H1 (cell line): Measurements from ENCODE around the gene MEIS2. TPM values are rescaled to one million over a fixed set of nuclear protein-coding genes. Genes with fewer than 3 reads are reported as not detected.

ENCODE experiments used
- CTCF ChIA-PET: fragments of 300-600 bp; sonication (Branson Sonifier 250); formaldehyde crosslinking; loops from one replicate; lab custom pipeline; 2021; ENCODE audit not compliant: partially characterized antibody; lab: Charles Lee
- POLR2A ChIA-PET: fragments of 300-600 bp; sonication (Branson Sonifier 250); formaldehyde crosslinking; loops from one replicate; lab custom pipeline; 2021; ENCODE audit warnings: inconsistent platforms; ENCODE audit not compliant: partially characterized antibody; lab: Charles Lee
- DNase-seq, 2 experiments: peaks; one replicate each; pipeline versions ENCODE4 v3.0.0 to v3.0.0-alpha.2; 2010 to 2022; ENCODE audit warnings: low spot score in 2 of 2, low read depth in 1 of 2, mixed read lengths in 1 of 2
- FAIRE-seq: peaks from 2 replicates; lab custom pipeline; 2011; peaks lifted over from hg19 to GRCh38; lab: Jason Lieb, UNC
- H2AFZ ChIP-seq: 2 replicates; pipeline ENCODE4 v1.8.1; 2012; ENCODE audit warnings: low read length, inconsistent platforms
- H2AK5ac ChIP-seq: 2 replicates; pipeline ENCODE4 v1.6.1; 2013; ENCODE audit warnings: low read depth, low read length
- H2BK120ac ChIP-seq: replicated peaks from 2 replicates; pipeline ENCODE3; 2013; ENCODE audit warnings: low read depth, low read length, inconsistent platforms
- H2BK12ac ChIP-seq: 2 replicates; pipeline ENCODE4 v1.6.1; 2013; ENCODE audit warnings: low read depth, low read length
- H2BK15ac ChIP-seq: 2 replicates; pipeline ENCODE4 v1.6.1; 2013; ENCODE audit warnings: low read length
- H2BK20ac ChIP-seq: 2 replicates; pipeline ENCODE4 v1.6.1; 2013; ENCODE audit warnings: low read length
- H2BK5ac ChIP-seq: 2 replicates; pipeline ENCODE4 v1.6.1; 2013; ENCODE audit warnings: low read depth, low read length
- H3K14ac ChIP-seq: 2 replicates; pipeline ENCODE4 v1.6.1; 2013; ENCODE audit warnings: inconsistent platforms; ENCODE audit not compliant: insufficient read length
- H3K18ac ChIP-seq: 2 replicates; pipeline ENCODE4 v1.6.1; 2013; ENCODE audit warnings: low read length; ENCODE audit errors: extremely low read depth
- H3K23ac ChIP-seq: 2 replicates; pipeline ENCODE4 v1.6.1; 2013; ENCODE audit warnings: inconsistent platforms; ENCODE audit not compliant: insufficient read length
- H3K23me2 ChIP-seq: 2 replicates; pipeline ENCODE4 v1.6.1; 2013; ENCODE audit warnings: low read depth, low read length
- H3K27ac ChIP-seq: 2 replicates; pipeline ENCODE4 v1.6.1; 2011; ENCODE audit warnings: low read depth, low read length, inconsistent platforms
- H3K27me3 ChIP-seq, 4 experiments: replicated peaks in 1 of 4; 1 replicate in 1 of 4; 2 replicates in 3 of 4; pipeline versions ENCODE4 v1.6.1 to v1.8.1; 2011 to 2013; ENCODE audit warnings: low read length in 3 of 4, mild to moderate bottlenecking in 3 of 4, inconsistent platforms in 2 of 4, mixed read lengths in 2 of 4, moderate library complexity in 1 of 4; ENCODE audit not compliant: control insufficient read depth in 3 of 4, insufficient read depth in 3 of 4; ENCODE audit errors: extremely low read depth in 1 of 4
- H3K36me3 ChIP-seq, 4 experiments: 2 replicates each; pipeline versions ENCODE4 v1.6.1 to v1.8.1; 2011 to 2013; ENCODE audit warnings: mild to moderate bottlenecking in 4 of 4, low read length in 3 of 4, moderate library complexity in 2 of 4, control low read depth in 1 of 4, inconsistent platforms in 1 of 4; ENCODE audit not compliant: insufficient read depth in 4 of 4, control insufficient read depth in 2 of 4
- H3K4ac ChIP-seq: replicated peaks from 2 replicates; pipeline ENCODE3; 2013; ENCODE audit warnings: low read length, low read depth, mixed read lengths, inconsistent platforms; ENCODE audit not compliant: insufficient read length
- H3K4me1 ChIP-seq, 4 experiments: replicated peaks in 1 of 4; 1 replicate in 1 of 4; 2 replicates in 3 of 4; pipeline versions ENCODE4 v1.6.1 to v1.8.1; 2011 to 2013; ENCODE audit warnings: low read length in 3 of 4, inconsistent platforms in 2 of 4, mixed read lengths in 1 of 4; ENCODE audit not compliant: insufficient read depth in 4 of 4, control insufficient read depth in 3 of 4
- H3K4me2 ChIP-seq, 2 experiments: 2 replicates each; pipeline versions ENCODE4 v1.6.1 to v1.8.1; 2011 to 2013; ENCODE audit warnings: low read depth in 2 of 2, low read length in 2 of 2, control low read depth in 1 of 2, inconsistent platforms in 1 of 2, mild to moderate bottlenecking in 1 of 2; ENCODE audit not compliant: insufficient read depth in 1 of 2
- H3K4me3 ChIP-seq, 4 experiments: fragments of 200-600, 300-600 bp in 1 of 4; sonication (generic), shearing (Covaris generic), sonication (Bioruptor Twin) in 1 of 4; 2 replicates each; pipeline versions ENCODE4 v1.5.1 to v1.8.1; 2011 to 2016; ENCODE audit warnings: low read length in 4 of 4, low read depth in 3 of 4, control low read depth in 2 of 4, inconsistent platforms in 2 of 4, mild to moderate bottlenecking in 2 of 4, mixed read lengths in 1 of 4, moderate library complexity in 1 of 4; ENCODE audit not compliant: insufficient read depth in 2 of 4; ENCODE audit errors: extremely low read depth in 1 of 4
- H3K56ac ChIP-seq: replicated peaks from 2 replicates; pipeline ENCODE3; 2013; ENCODE audit warnings: low read depth, mild to moderate bottlenecking, mixed read lengths, low read length, inconsistent platforms; ENCODE audit not compliant: insufficient read length
- H3K79me1 ChIP-seq: 2 replicates; pipeline ENCODE4 v1.6.1; 2013; ENCODE audit warnings: low read depth, low read length, control low read depth
- H3K79me2 ChIP-seq, 2 experiments: 2 replicates each; pipeline versions ENCODE4 v1.6.1 to v1.8.1; 2012 to 2013; ENCODE audit warnings: low read length in 2 of 2, mild to moderate bottlenecking in 2 of 2, inconsistent platforms in 1 of 2; ENCODE audit not compliant: insufficient read depth in 2 of 2, control insufficient read depth in 1 of 2
- H3K9ac ChIP-seq, 4 experiments: replicated peaks in 1 of 4; 1 replicate in 1 of 4; 2 replicates in 3 of 4; pipeline versions ENCODE4 v1.6.1 to v1.8.1; 2011 to 2013; ENCODE audit warnings: low read depth in 3 of 4, low read length in 3 of 4, control low read depth in 2 of 4, mild to moderate bottlenecking in 2 of 4, moderate library complexity in 2 of 4, inconsistent platforms in 1 of 4; ENCODE audit errors: extremely low read depth in 1 of 4
- H3K9me3 ChIP-seq, 2 experiments: 2 replicates each; pipeline versions ENCODE4 v1.6.1 to v1.8.1; 2012 to 2013; ENCODE audit warnings: mild to moderate bottlenecking in 2 of 2, moderate library complexity in 2 of 2, control low read depth in 1 of 2, inconsistent platforms in 1 of 2, low read depth in 1 of 2, low read length in 1 of 2, mixed read lengths in 1 of 2; ENCODE audit not compliant: insufficient read depth in 2 of 2
- H4K20me1 ChIP-seq, 2 experiments: replicated peaks in 1 of 2; 2 replicates each; pipeline versions ENCODE3 to v1.8.1; 2011 to 2013; ENCODE audit warnings: inconsistent platforms in 2 of 2, low read length in 2 of 2, mild to moderate bottlenecking in 1 of 2; ENCODE audit not compliant: insufficient read depth in 2 of 2, control insufficient read depth in 1 of 2
- H4K5ac ChIP-seq: 2 replicates; pipeline ENCODE4 v1.6.1; 2013; ENCODE audit warnings: low read length, low read depth, mixed read lengths, inconsistent platforms; ENCODE audit not compliant: insufficient read length
- H4K8ac ChIP-seq: 2 replicates; pipeline ENCODE4 v1.8.0; 2013; ENCODE audit warnings: mild to moderate bottlenecking, moderate library complexity, low read length, inconsistent platforms; ENCODE audit not compliant: insufficient read depth; ENCODE audit errors: extremely low read depth
- H4K91ac ChIP-seq: replicated peaks from 2 replicates; pipeline ENCODE3; 2013; ENCODE audit warnings: low read length, mixed read lengths, inconsistent platforms; ENCODE audit not compliant: insufficient read length
- BACH1 ChIP-seq: IDR thresholded peaks from 2 replicates; pipeline ENCODE4 v1.6.1; 2012; ENCODE audit warnings: low read length, improper control_type of control experiment
- BRCA1 ChIP-seq: IDR thresholded peaks from 2 replicates; pipeline ENCODE4 v1.6.1; 2012; ENCODE audit warnings: low read depth, low read length, improper control_type of control experiment
- CBX8 ChIP-seq: fragments of 300-800, 300-1000 bp; sonication (generic); IDR thresholded peaks from 2 replicates; pipeline ENCODE4 v1.7.1; 2016; ENCODE audit warnings: low read depth, low read length, borderline replicate concordance
- CREB1 ChIP-seq: IDR thresholded peaks from 2 replicates; pipeline ENCODE4 v1.6.1; 2012; ENCODE audit warnings: inconsistent platforms
- EGR1 ChIP-seq: IDR thresholded peaks from 2 replicates; pipeline ENCODE4 v1.6.1; 2011; ENCODE audit warnings: low read depth, low read length, borderline replicate concordance
- POLR2AphosphoS5 ChIP-seq: IDR thresholded peaks from 2 replicates; pipeline ENCODE4 v1.6.1; 2011; ENCODE audit warnings: low read depth, low read length
- RAD21 ChIP-seq, 2 experiments: IDR thresholded peaks in 1 of 2; conservative IDR thresholded peaks in 1 of 2; 2 replicates each; pipeline ENCODE4 v1.6.1; 2011; ENCODE audit warnings: low read depth in 2 of 2, low read length in 2 of 2, improper control_type of control experiment in 1 of 2, inconsistent platforms in 1 of 2, mild to moderate bottlenecking in 1 of 2, moderate library complexity in 1 of 2
- RBBP5 ChIP-seq: IDR thresholded peaks from 2 replicates; pipeline ENCODE4 v1.7.1; 2012; ENCODE audit warnings: low read depth, mild to moderate bottlenecking, inconsistent platforms, low read length, moderate library complexity, borderline replicate concordance
- RNF2 ChIP-seq: fragments of 200-900, 300-1000 bp; sonication (generic); IDR thresholded peaks from 2 replicates; pipeline ENCODE4 v1.7.1; 2016; ENCODE audit warnings: borderline replicate concordance, low read depth, mild to moderate bottlenecking, antibody characterized with exemption, low read length; ENCODE audit not compliant: poor library complexity, severe bottlenecking; ENCODE audit errors: missing control alignments
- SP2 ChIP-seq: IDR thresholded peaks from 2 replicates; pipeline ENCODE4 v1.6.1; 2012; ENCODE audit warnings: mild to moderate bottlenecking, low read length, inconsistent platforms
- TEAD4 ChIP-seq: IDR thresholded peaks from 2 replicates; pipeline ENCODE4 v1.6.1; 2012; ENCODE audit warnings: low read depth, low read length, inconsistent platforms, mixed read lengths
- ZNF274 ChIP-seq: IDR thresholded peaks from 2 replicates; pipeline ENCODE4 v1.7.0; 2012; ENCODE audit warnings: low read length, borderline replicate concordance; ENCODE audit errors: extremely low read depth
- WGBS, 2 experiments: shearing (Covaris generic) in 1 of 2; methylation state at CpG; one replicate each; pipeline versions ENCODE4 v1.1.6 to v1.1.7; 2013 to 2015; ENCODE audit warnings: low lambda C conversion rate in 2 of 2, mixed read lengths in 2 of 2, inconsistent platforms in 1 of 2, low coverage in 1 of 2, missing lambda C conversion rate in 1 of 2; ENCODE audit not compliant: insufficient replicate concordance in 2 of 2, insufficient coverage in 1 of 2, insufficient read length in 1 of 2; ENCODE audit errors: extremely low coverage in 1 of 2, missing lambda C conversion rate in 1 of 2; 5-methylcytosine and 5-hydroxymethylcytosine counted together
- polyA plus RNA-seq, 7 experiments: library from polyadenylated mRNA; depleted of rRNA in 3 of 7; stranded (reverse) in 5 of 7; unstranded in 2 of 7; fragments of >200 nt in 5 of 7; fragments of 200-250 nt in 2 of 7; gene quantifications; 1 replicate in 5 of 7; 2 replicates in 1 of 7; 4 replicates in 1 of 7; pipeline versions ENCODE4 v1.2.1 to v1.2.3, GENCODE V29; 2011 to 2013; ENCODE audit warnings: missing spikeins in 2 of 7, mixed read lengths in 2 of 7
- total RNA-seq: library from RNA; stranded (reverse); fragmentation: NEBNext Ultra II Directional; extraction: Animal tissue kit (Norgen Biotek cat#: 25700); gene quantifications from 2 replicates; pipeline ENCODE4 v1.2.1, GENCODE V29; 2021

MEIS2 gene
- total and polyA plus RNA-seq, 2 of the 8 experiments (the other 6 are each of a cell fraction or from before 2014, with no cell fraction given) = 0.22 to 1.2 TPM

- no peaks in the 10 kb centered on the region for H4K20me1 ChIP-seq
- H4K91ac ChIP-seq = no peak overlapping the region
- H2BK120ac ChIP-seq = no peak overlapping the region
- H3K27me3 ChIP-seq = no peaks in the 10 kb centered on the region
- no peak overlapping the region for H2BK5ac ChIP-seq
- no peaks in the 10 kb centered on the region for H3K23me2 ChIP-seq
- H3K4me1 ChIP-seq = peaks cover 0 to 3% (median 1%) of the 10 kb centered on the region in 4 experiments; a peak in 2 of 7 replicates
- no peak overlapping the region for H4K8ac ChIP-seq
- H2AFZ ChIP-seq = no peak overlapping the region
- FAIRE-seq = no peak
- H3K9ac ChIP-seq = no peak overlapping the region
- H2BK20ac ChIP-seq = no peak overlapping the region
- H2AK5ac ChIP-seq = no peak overlapping the region
- POLR2A ChIA-PET = interaction anchor here (1.0 kb wide), 1 partner anchor 89 kb away, joined by 4 read pairs; no protein-coding TSS in a partner anchor
- no peaks in the 10 kb centered on the region for H3K79me1 ChIP-seq
- H3K4me3 ChIP-seq = no peak overlapping the region
- no peak overlapping the region for H2BK12ac ChIP-seq
- no peak overlapping the region for H3K27ac ChIP-seq
- no peak overlapping the region for H3K4me2 ChIP-seq
- H3K23ac ChIP-seq = no peak overlapping the region
- H4K5ac ChIP-seq = no peak overlapping the region
- no peak overlapping the region for H3K14ac ChIP-seq
- 87% methylated on average over 3 of the region's 3 CpGs; no CpG with 5 or more reads in 1 of the 2 experiments for WGBS, 2 experiments
- H3K18ac ChIP-seq = no peak overlapping the region
- DNase-seq = no peak
- no peak overlapping the region for H3K4ac ChIP-seq
- CTCF ChIA-PET = interaction anchor here (0.6 kb wide), 1 partner anchor 58 kb away, joined by 3 read pairs; no protein-coding TSS in a partner anchor
- H2BK15ac ChIP-seq = no peak overlapping the region
- H3K56ac ChIP-seq = no peak overlapping the region
- H3K36me3 ChIP-seq = no peaks in the 10 kb centered on the region
- no peaks in the 10 kb centered on the region for H3K9me3 ChIP-seq
- H3K79me2 ChIP-seq = no peaks in the 10 kb centered on the region
- TF ChIP-seq RNF2 (no peak), CREB1 (no peak), BACH1 (no peak), EGR1 (no peak), POLR2AphosphoS5 (no peak), RAD21 (IDR thresholded peaks at IDR 0.05 in 1 of 2, conservative IDR thresholded peaks at IDR 0.05 in 1 of 2; ENCODE audit: low read depth in 2 of 2, low read length in 2 of 2) (no peak), ZNF274 (no peak), TEAD4 (no peak), SP2 (no peak), BRCA1 (no peak), CBX8 (no peak), RBBP5 (no peak)
Measured at GRCh38 chr15:36972704-36973103, 127.6 kb downstream of the MEIS2 start.
